Sigmoid colon (tissue), 7 donors: ENCODE measurements around the gene ATP6V1E1. TPM values are rescaled to one million over a fixed set of nuclear protein-coding genes. Genes with fewer than 3 reads are reported as not detected.

ENCODE experiments used
- DNase-seq: peaks from one replicate; pipeline ENCODE4 v3.0.0-alpha.2; 2019
- H3K27ac ChIP-seq, 4 donors: fragments of 200-600 bp; sonication (generic); one replicate each; pipeline ENCODE4 v1.5.1; 2016 to 2019; ENCODE audit warnings: mild to moderate bottlenecking in 1 of 4
- H3K27me3 ChIP-seq, 3 donors: fragments of 200-600 bp; sonication (generic); one replicate each; pipeline ENCODE4 v1.5.1; 2019; ENCODE audit warnings: mild to moderate bottlenecking in 1 of 3
- H3K36me3 ChIP-seq, 4 donors: fragments of 200-600 bp; sonication (generic); one replicate each; pipeline ENCODE4 v1.5.1; 2016 to 2019
- H3K4me1 ChIP-seq, 4 donors: fragments of 200-600 bp; sonication (generic); one replicate each; pipeline ENCODE4 v1.5.1; 2017 to 2019
- H3K4me3 ChIP-seq, 4 donors: fragments of 200-600 bp; sonication (generic); one replicate each; pipeline ENCODE4 v1.5.1; 2017 to 2019; ENCODE audit warnings: mild to moderate bottlenecking in 2 of 4, moderate library complexity in 1 of 4
- H3K9me3 ChIP-seq, 4 donors: fragments of 200-600 bp in 3 of 4; sonication (generic) in 3 of 4; one replicate each; pipeline versions ENCODE4 v1.5.1 to v1.6.1; 2013 to 2019
- CTCF ChIP-seq, 4 experiments: fragments of 450-650 bp in 3 of 4; fragments of 200-600 bp in 1 of 4; IDR thresholded peaks; one replicate each; pipeline ENCODE4 v1.5.1; 2016 to 2019; ENCODE audit warnings: antibody characterized with exemption in 4 of 4, mild to moderate bottlenecking in 3 of 4, moderate library complexity in 2 of 4
- EP300 ChIP-seq, 4 donors: sonication (generic); formaldehyde crosslinking; IDR thresholded peaks; one replicate each; pipeline ENCODE4 v1.6.1; 2017; ENCODE audit warnings: antibody characterized with exemption in 4 of 4
- POLR2A ChIP-seq, 2 donors: fragments of 450-650 bp; IDR thresholded peaks; one replicate each; pipeline ENCODE4 v1.6.1; 2016; ENCODE audit warnings: antibody characterized with exemption in 2 of 2, mild to moderate bottlenecking in 2 of 2, moderate library complexity in 2 of 2
- POLR2AphosphoS5 ChIP-seq, 4 donors: sonication (generic); formaldehyde crosslinking; IDR thresholded peaks; one replicate each; pipeline ENCODE4 v1.6.1; 2017; ENCODE audit warnings: antibody characterized with exemption in 4 of 4
- WGBS, 2 donors: extraction: QIAGEN DNeasy Blood & Tissue Kit; methylation state at CpG; one replicate each; pipeline ENCODE4 v1.1.7; 2013; 5-methylcytosine and 5-hydroxymethylcytosine counted together
- intact Hi-C: fragments of 100-400 bp; cut with DNase I; formaldehyde crosslinking; loops from one replicate; pipeline ENCODE4 v1.15.1; 2023
- polyA plus RNA-seq, 3 donors: library from polyadenylated mRNA; stranded (reverse); fragments of 200-250 nt; gene quantifications; one replicate each; pipeline ENCODE4 v1.2.3, GENCODE V29; 2013
- total RNA-seq, 4 donors: library from RNA; depleted of rRNA; stranded (reverse); fragments of >200 nt; gene quantifications; one replicate each; pipeline ENCODE4 v1.1.0, GENCODE V29; 2016
- donor health status: healthy with polysubstance abuse.
- donor health status: Bipolar disorder and iron deficiency.
- donor health status: healthy.

The ATP6V1E1 gene
- total and polyA plus RNA-seq, 7 donors: 119 to 218 (median 144) TPM

GRCh38 chr22:17559188-17559587 is 69.4 kb downstream of the ATP6V1E1 start:
- H3K4me3 ChIP-seq: no peak overlapping the region
- intact Hi-C loops: loop anchor here (5.0 kb wide), 1 partner anchor 228 kb away; no protein-coding TSS in a partner anchor

GRCh38 chr22:17554814-17555213 is 73.7 kb downstream of the ATP6V1E1 start:
- Histone ChIP-seq H3K4me1 (peaks cover 0 to 16% (median 3%) of the 10 kb centered on the region in 4 donors), H3K27ac (no peak overlapping the region), H3K9me3 (no peaks in the 10 kb centered on the region), H3K36me3 (no peaks in the 10 kb centered on the region), H3K4me3 (no peak overlapping the region), H3K27me3 (no peaks in the 10 kb centered on the region)
- DNase-seq: no peak
- intact Hi-C loops: loop anchor here (5.0 kb wide), 1 partner anchor 232 kb away; no protein-coding TSS in a partner anchor
- 83 to 87% methylated on average over 4 of the region's 4 CpGs for WGBS, 2 donors
- no peak for TF ChIP-seq CTCF (IDR thresholded peaks at IDR 0.05)
- TF ChIP-seq EP300 (IDR thresholded peaks at IDR 0.05): no peak
- TF ChIP-seq POLR2A (IDR thresholded peaks at IDR 0.05): no peak
- no peak for TF ChIP-seq POLR2AphosphoS5 (IDR thresholded peaks at IDR 0.05)

More at GRCh38 chr22:17559188-17559587, 69.4 kb downstream of the ATP6V1E1 start:
- DNase-seq: no peak
- TF ChIP-seq CTCF (IDR thresholded peaks at IDR 0.05) (no peak), POLR2AphosphoS5 (IDR thresholded peaks at IDR 0.05) (no peak), EP300 (IDR thresholded peaks at IDR 0.05) (no peak), POLR2A (IDR thresholded peaks at IDR 0.05) (no peak)
- H3K9me3 ChIP-seq: no peaks in the 10 kb centered on the region
- 89 to 95% methylated on average over 10 of the region's 10 CpGs for WGBS, 2 donors
- H3K36me3 ChIP-seq: no peaks in the 10 kb centered on the region
- no peaks in the 10 kb centered on the region for H3K27me3 ChIP-seq
- H3K4me1 ChIP-seq: peaks cover 0 to 28% (median 18%) of the 10 kb centered on the region in 4 donors
- no peak overlapping the region for H3K27ac ChIP-seq

- intact Hi-C loops: no loop called here
- Histone ChIP-seq H3K27ac (no peak overlapping the region), H3K36me3 (no peaks in the 10 kb centered on the region), H3K27me3 (no peaks in the 10 kb centered on the region), H3K4me3 (no peak overlapping the region), H3K4me1 (peaks cover 0 to 10% (median 3%) of the 10 kb centered on the region in 4 donors), H3K9me3 (no peaks in the 10 kb centered on the region)
- WGBS, 2 donors: 31 to 72% methylated on average over 7 of the region's 7 CpGs
- DNase-seq: no peak
- TF ChIP-seq POLR2A (IDR thresholded peaks at IDR 0.05): no peak
- no peak for TF ChIP-seq EP300 (IDR thresholded peaks at IDR 0.05)
- no peak for TF ChIP-seq POLR2AphosphoS5 (IDR thresholded peaks at IDR 0.05)
- no peak for TF ChIP-seq CTCF (IDR thresholded peaks at IDR 0.05)
Observed at GRCh38 chr22:17552737-17553136, 75.8 kb downstream of the ATP6V1E1 start.

GRCh38 chr22:17549655-17550054 is 78.9 kb downstream of the ATP6V1E1 start:
- intact Hi-C loops: no loop called here
- H3K4me3 ChIP-seq: no peak overlapping the region

More at GRCh38 chr22:17549655-17550054, 78.9 kb downstream of the ATP6V1E1 start:
- no peak overlapping the region for H3K27ac ChIP-seq
- no peaks in the 10 kb centered on the region for H3K36me3 ChIP-seq
- TF ChIP-seq CTCF (IDR thresholded peaks at IDR 0.05) (no peak), POLR2AphosphoS5 (IDR thresholded peaks at IDR 0.05) (no peak), POLR2A (IDR thresholded peaks at IDR 0.05) (no peak), EP300 (IDR thresholded peaks at IDR 0.05) (no peak)
- no peaks in the 10 kb centered on the region for H3K9me3 ChIP-seq
- H3K4me1 ChIP-seq: peaks cover 0 to 10% (median 3%) of the 10 kb centered on the region in 4 donors
- H3K27me3 ChIP-seq: no peaks in the 10 kb centered on the region
- 86 to 94% methylated on average over 5 of the region's 5 CpGs for WGBS, 2 donors
- no peak for DNase-seq
